HG02981 (cell line): Measurements from ENCODE around the gene TMEM94.
"Not testable (repeated sequence)": the region's sequence is repeated elsewhere in the genome, so short reads cannot be mapped to it uniquely, and the experiment has no call there.

Experiments
- ATAC-seq: cut with Tn5 transposase; IDR thresholded peaks from one replicate; pipeline ENCODE4 v1.9.1; 2021; ENCODE audit warnings: mild to moderate bottlenecking, moderate library complexity; ENCODE audit not compliant: unreplicated experiment

Gene TMEM94

GRCh38 chr17:75456417-75457046, at the start of gene TMEM94:
Gene TMEM94 (plus strand): TSS chr17:75456635. CDS start chr17:75471906, 15,271 bp downstream.
- ATAC-seq, result peak; percentile 91

- ATAC-seq, result no peak
These were observed 48.6 kb upstream of the TMEM94 start for GRCh38 chr17:75407655-75408352.

- ATAC-seq, result no peak
These were observed 46.3 kb upstream of the TMEM94 start for GRCh38 chr17:75410141-75410540.

- ATAC-seq, result no peak
These were observed 44.9 kb upstream of the TMEM94 start for GRCh38 chr17:75411328-75412067.

GRCh38 chr17:75412455-75413317, 43.7 kb upstream of the TMEM94 start:
- no peak for ATAC-seq

- no peak for ATAC-seq
These were observed 41.9 kb upstream of the TMEM94 start for GRCh38 chr17:75414488-75414887.

- ATAC-seq, result no peak
These were observed 40.4 kb upstream of the TMEM94 start for GRCh38 chr17:75416006-75416405.

GRCh38 chr17:75417054-75417580, 39.3 kb upstream of the TMEM94 start:
- ATAC-seq, result no peak

- ATAC-seq, result no peak
These were observed 37.9 kb upstream of the TMEM94 start for GRCh38 chr17:75418531-75418930.

GRCh38 chr17:75428543-75429469, 27.6 kb upstream of the TMEM94 start:
- ATAC-seq, result no peak

GRCh38 chr17:75430159-75430974, 26.1 kb upstream of the TMEM94 start:
- ATAC-seq, result no peak

GRCh38 chr17:75433218-75433783, 23.1 kb upstream of the TMEM94 start:
- ATAC-seq, result no peak

- ATAC-seq, result not testable (repeated sequence)
These were observed 22.0 kb upstream of the TMEM94 start for GRCh38 chr17:75434433-75434832.

GRCh38 chr17:75437404-75437803, 19.0 kb upstream of the TMEM94 start:
- ATAC-seq, result not testable (repeated sequence)

- no peak for ATAC-seq
These were observed 17.1 kb upstream of the TMEM94 start for GRCh38 chr17:75439287-75439686.

- ATAC-seq, result no peak
These were observed 15.5 kb upstream of the TMEM94 start for GRCh38 chr17:75440738-75441448.

GRCh38 chr17:75442168-75443103, 14.0 kb upstream of the TMEM94 start:
- ATAC-seq, result no peak
